Suppressor macrophage treated with lipopolysaccharide for 4 hours (primary cell): ENCODE data around the gene IL18RAP.

Experiments
- DNase-seq: peaks from one replicate; pipeline ENCODE4 v3.0.0-alpha.2; 2020

IL18RAP gene

DNA sequence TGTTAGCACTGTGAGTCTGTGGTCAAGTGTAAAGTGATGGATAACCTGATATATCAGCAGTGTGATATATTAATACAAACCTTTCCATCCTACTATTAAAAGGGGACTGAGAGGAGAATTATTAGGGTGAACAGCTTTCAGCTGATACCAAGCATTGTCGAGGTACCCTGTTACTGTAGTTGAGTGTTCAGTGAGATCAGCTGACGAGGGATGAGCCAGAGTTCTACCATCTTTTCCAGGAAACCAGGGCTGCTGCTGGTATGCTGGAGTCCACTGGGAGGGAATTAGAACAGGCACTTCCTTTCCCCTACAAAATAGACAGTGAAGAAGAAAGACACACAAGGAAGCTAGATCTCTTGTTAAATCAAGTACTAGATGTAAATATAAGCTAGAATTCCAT, 408 bp downstream of the IL18RAP start:
- DNase-seq: no peak

DNA sequence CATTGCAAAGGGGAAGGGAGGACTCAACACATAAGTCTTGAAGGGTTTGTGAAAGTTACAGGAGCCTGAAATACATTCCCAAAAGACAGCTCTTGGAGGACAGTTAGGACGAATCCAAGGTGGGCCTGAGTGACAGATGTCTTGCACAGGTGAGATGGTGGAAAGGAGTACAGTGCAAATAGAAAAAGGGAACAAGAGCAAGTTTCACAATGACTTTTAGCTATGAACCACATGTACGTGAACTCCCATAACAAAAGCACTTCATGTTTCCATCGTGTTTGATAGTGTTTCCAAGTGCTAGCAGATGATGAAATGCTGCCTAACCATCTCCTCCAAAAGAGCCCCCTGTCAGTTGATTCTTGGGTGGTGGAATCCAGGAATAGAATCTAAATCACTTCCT, 1.8 kb downstream of the IL18RAP start:
- peak; percentile 27 for DNase-seq

DNA sequence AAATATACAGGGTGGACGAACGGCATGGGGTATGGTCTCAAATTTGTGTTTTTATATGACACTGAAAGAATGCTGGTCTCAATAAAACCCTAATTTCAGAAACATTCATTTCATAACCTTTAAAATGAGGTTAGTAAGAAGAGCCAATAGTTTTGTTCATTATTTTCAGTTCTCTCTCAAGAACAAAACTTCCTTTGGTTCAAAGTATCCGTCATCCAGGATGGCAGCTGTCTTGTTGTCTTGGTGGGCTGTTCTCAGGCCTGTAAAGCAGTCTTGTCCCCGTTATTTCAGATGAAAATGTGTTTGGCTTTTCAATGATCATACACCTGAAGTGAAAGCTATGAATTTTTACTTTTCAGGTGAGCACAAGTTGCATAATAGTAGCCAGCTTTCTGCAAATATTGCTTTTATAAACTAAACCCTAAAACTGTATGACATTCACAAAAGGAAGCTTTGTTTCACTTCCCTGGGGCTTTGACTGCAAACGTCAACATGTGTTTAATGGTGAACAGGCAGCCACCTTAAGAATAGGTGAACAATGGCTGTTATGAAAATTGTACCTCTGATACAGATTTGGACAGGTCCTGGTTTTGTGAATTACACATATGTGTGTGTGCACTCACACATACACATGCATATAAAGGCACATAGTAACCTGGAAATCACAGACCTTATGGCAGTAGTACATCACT, 2.6 kb downstream of the IL18RAP start:
- DNase-seq: no peak

DNA sequence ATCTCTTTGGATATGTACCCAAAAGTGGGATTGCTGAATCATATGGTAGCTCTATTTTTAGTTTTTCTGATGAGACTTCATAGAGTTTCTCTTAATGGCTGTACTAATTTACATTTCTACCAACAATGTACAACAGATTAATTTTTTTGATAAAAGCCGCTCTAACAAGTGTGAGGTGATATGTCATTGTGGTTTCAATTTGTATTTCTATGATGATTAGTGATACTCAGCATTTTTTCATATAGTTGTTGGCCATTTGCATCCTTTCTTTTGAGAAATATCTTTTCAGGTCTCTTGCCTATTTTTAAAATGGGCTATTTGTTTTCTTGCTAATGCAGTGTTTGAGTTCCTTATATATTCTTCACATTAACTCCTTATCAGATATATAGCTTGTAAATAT, 4.3 kb downstream of the IL18RAP start:
- no peak for DNase-seq

DNA sequence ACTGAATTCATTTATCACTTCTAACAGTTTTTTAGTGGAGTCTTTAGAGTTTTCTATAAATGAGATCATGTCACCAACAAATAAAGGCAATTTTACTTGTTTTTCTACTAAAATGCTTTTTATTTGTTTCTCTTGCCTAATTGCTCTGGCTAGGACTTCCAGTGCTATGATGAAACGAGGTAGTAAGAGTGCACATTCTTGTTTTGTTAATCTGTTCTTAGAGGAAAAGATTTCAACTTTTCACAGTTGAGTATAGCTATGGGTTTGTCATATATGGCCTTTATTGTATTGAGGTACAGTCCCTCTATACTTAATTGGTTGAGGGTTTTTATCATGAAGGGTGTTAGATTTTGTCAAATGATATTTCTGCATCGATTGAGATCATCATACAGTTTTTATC, 5.6 kb downstream of the IL18RAP start:
- no peak for DNase-seq

DNA sequence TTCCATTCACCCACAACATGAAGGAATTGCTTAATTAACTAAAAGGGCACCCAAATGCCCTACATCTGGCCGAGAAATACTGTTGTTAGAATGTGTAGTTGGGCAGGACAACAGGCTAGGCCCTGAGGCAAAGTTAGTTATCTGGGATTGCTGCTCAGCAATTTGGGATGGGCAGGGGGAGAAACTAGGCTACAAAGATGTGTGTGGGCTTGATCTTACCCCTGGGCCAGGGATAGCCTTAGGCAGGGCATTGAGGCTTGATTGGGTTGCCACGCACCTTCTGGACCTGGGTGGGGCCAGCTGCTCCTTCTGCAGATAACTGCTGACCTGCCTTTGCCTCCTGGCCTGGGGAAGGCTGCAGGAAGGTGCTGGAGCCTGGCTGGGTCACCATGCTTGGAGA, 9.4 kb downstream of the IL18RAP start:
- DNase-seq: no peak

DNA sequence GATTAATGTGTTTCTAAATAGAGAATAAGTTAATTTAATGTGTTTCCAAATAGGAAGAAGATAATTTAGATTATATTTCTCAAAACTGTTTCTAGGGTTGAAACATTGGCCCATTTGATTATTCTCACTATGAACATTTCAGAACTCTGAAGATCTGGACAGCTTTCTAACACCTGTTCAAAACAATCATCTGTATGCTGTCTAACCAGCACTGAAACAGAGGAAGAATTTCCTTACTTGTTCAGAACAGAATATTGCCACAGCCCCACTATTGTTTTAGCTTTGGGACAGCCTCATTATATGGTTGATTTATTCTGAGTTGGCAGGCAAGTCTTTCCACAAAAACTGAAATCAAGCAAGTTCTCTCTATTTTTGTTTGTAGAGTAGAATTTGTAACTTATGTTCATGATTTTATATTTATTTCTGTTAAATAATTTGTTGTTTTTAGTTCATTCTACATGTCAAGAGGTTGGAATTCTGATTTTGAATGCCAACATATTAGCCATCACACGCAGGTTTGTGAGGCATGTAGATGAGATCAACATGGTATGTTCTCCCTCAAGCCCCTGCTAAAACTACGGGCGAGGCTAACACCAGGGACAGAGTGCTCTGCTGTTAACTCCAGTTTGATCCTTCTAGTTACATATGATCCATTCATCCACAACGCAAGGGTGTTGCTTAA, 11.2 kb downstream of the IL18RAP start:
- no peak for DNase-seq

DNA sequence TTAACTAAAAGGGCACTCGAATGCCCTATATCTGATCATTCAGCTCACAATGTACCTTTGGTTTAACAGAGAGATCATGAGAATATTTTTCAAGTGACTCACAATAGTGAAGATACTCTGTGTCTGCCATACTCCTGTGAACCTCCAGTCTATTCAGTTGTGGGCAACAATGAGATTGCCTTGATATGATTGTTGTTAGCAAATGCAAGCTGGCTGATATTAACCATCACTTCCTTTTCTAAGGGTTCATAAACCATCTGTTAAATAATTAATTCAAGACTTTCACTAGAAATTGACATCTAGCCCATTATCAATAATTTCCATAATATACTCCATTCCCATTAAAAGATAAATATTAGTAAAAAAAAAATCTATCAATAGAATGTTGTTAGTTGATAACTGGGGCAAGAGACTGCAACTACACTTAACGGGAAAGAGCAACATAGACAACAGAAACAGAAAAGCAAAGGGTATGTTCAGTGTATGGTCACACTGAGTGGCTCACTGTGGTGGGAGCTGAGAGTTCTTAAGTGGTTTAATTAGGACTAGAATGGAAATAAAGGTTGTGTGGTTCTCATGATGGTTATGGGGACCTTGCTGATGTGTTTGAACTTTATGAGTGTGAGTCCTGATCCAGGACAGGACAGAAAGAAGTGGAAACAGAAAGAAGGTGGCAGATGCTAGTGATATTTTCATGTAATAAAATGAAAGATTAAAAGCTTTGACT, 11.9 kb downstream of the IL18RAP start:
- no peak for DNase-seq

DNA sequence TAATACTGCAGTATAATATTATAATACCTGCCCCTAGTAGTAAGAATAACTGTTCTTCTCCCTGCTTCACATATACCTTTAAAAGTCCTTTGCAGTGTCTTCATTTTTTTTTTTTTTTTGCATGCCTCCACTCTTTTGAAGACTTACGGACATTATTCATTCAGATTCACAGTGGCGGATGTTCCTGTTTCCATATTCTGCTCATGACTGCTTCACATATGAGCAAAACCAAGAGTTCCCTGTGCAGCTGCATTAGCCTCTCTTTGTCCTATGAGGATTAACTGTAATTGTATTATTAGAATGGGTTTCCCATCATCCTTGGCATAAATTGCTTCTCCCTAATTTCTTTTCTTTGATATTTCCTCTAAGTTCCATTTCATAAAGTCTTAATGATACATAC, 12.8 kb downstream of the IL18RAP start:
- DNase-seq: peak; percentile 45

DNA sequence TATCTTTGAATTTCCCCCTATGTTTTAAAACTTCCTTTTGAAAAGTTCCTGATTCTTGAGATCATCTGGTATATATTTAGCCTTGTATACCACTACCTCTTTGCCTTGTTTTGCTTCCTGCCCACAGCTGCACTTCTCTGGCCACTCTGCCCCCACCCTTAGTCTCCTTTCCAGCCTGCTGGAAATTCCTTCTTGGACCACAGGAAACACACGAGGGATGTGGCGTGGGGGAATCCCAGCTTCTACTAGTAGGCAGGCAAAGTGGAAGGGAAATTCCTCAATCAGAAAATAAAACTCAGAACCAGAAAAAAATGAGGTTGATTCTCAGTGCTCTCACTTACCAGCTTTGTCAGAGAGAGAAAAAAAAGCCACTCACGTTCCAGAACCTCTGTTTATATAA, 13.4 kb downstream of the IL18RAP start:
- DNase-seq: peak; percentile 69

DNA sequence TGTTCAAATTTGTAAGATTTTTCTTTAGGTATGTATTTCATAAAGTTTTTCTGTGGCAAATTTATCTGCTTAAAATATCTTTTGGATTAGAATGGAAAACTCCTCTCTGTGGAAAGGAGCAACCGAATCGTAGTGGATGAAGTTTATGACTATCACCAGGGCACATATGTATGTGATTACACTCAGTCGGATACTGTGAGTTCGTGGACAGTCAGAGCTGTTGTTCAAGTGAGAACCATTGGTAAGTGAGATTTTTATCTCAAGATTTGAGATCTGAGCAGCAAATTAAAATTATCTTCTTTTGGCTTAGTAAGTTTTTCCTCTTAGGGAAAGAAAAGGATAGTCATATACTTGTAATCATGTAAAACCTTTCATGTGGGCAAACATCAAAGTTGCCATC, 14.2 kb downstream of the IL18RAP start:
- no peak for DNase-seq

DNA sequence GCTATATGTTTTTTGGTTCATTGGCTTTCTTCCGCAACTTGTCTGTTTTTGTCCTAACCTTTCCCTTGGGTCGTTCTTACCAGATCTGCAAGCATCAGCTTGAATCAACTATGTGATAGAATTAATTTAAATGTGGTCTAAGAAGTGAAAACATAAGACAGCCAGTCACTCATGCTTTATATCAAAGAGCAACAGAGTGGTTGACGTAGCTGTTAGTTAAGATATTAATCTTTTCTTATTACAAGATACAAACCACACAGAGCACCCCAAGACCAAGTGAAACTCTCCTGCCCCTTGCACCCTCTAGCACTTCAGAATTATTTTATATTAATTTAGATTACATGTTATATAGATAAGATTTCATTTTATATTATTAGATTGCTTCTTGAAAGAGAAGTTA, 15.2 kb downstream of the IL18RAP start:
- no peak for DNase-seq

DNA sequence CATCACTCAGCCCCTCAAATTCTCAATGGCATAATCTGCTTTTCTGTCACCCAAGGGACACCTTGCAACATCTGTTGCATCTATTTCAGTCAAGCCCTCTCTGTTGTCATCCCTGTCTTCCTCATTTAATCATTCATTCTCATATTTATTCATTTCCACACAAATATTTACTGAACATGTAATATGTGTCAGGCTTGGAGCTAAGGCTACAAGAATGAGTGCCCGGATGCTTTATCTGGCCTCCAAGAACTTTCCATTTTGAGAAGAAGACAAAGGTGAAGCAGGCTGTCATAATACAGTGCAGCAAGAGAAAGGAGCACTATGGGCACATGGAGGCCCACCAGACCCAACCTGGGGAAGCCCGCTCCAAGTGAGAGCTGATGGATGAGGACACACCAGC, 15.6 kb downstream of the IL18RAP start:
- no peak for DNase-seq

DNA sequence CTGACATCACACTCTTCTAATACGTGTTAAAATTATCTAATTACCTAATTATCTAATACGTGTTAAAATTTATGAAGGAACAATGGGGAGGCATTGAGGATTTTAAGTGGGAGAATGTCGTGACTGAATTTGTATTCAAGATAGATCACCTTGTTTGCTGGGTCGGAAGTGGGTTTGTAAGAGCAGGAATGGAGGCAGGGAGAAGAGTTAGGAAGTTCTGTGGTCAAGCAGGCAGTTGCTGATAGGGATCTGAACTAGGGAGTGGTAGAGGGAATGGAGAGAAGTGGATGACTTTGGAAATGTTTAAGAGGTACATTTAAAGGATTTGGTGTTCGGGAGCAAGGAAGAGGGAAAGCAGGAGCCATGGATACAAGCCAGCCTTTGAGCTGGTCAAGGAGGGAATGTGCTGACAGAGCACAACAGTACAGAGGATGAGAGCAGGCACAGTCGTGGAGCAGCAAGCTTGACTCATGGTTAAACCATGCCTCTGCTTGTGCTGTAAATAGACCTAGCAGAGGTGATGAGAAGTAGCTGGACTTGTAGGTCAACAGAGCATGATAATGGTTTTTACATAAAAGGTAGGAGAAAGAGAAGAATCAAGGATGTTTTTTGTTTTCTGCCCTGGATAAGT, 16.2 kb downstream of the IL18RAP start:
- no peak for DNase-seq

DNA sequence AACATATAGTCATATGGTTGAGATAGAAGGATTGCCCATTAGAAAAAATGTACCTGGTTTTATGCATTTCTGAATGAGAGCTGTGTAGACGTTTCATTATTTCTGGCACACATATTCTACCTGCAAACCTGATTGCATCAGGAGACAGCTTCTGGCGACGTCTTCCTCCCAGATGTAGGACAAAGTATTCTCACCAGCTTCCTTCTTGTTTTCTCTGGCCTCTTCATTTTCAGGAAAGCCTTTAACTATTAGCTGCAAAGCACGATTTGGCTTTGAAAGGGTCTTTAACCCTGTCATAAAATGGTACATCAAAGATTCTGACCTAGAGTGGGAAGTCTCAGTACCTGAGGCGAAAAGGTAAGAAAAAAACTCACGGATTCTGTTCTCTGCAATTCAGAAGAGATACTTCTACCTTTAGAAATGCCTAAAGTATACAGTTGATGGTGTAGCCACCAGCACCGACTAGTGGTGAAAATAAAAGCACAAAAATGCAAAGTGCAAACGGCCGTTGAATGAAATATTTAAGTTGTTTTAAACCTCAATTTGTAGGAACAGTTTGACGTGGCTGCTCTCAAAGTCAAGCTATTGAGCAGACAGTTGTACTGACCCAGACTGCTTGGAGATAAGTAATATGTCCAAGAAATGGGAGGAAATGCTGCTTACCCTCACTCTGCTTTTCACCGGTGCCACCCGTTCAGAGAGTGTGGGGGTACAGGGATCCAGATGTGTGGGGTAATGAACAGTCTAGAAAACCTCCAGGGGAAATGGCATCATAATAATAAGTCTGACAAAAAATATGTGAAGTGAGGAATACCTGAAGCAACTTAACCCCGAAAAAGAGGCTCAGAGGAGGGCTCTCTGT, 20.2 kb downstream of the IL18RAP start:
- DNase-seq: peak; percentile 60

DNA sequence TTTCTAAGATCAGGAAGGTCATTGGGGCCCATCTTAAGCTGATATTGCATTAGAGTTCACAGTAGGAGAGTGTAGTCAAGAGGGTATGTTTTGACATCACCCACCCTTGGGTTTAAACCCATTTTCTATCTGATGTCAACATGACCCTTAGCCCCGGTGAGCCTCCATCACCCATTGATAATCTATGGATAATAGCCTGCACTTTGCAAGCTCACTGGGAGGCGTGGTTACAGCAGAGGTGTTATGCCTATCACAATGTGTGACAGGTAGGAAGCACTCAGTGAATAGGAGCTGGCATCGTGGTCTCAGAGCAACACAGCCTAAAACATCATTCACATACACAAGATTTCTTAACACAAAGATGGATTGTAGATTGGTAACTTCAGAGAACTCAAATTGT, 21.3 kb downstream of the IL18RAP start:
- DNase-seq: no peak

DNA sequence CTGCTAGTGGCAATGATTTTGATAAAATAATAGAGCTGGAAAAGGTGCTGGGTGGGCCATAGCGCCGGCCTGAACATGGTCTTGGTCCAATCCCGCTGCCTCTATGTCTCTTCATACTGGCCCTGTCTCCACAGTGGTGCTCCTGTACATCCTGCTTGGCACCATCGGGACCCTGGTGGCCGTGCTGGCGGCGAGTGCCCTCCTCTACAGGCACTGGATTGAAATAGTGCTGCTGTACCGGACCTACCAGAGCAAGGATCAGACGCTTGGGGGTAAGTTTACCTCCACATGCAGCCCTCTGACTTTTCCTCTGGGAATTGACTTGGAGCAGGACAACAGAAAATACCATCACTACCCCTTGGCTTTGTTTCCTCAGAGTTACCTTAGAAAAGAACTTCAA, 24.0 kb downstream of the IL18RAP start:
- no peak for DNase-seq

DNA sequence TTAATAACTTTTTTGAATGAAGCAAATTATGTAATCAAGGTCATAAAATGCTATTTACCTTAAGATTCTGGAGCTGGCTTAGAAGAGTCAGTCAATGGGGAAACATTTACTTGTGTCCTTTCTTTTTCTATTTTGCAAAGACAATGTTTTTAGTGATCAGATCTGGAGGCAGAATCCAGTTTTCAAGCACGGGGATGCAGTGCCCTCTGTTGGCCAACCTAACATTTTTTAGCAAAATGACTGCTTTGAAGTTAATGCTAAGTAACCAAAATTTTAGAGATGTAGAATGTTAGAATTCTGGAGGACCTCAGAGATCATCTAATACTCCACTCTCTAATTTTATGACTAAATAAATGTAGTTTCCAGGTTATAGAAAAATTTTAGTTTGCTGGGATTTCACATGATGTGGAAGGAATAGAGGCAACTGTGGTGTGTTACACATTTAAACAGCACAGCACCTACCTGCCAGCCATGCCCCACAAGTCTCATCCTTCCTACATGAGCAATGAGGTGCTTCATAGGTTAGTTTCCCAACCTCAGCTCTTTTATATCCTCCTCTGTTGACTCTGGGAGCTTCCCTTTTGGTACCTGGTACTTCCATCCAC, 26.5 kb downstream of the IL18RAP start:
- DNase-seq: peak; percentile 65

DNA sequence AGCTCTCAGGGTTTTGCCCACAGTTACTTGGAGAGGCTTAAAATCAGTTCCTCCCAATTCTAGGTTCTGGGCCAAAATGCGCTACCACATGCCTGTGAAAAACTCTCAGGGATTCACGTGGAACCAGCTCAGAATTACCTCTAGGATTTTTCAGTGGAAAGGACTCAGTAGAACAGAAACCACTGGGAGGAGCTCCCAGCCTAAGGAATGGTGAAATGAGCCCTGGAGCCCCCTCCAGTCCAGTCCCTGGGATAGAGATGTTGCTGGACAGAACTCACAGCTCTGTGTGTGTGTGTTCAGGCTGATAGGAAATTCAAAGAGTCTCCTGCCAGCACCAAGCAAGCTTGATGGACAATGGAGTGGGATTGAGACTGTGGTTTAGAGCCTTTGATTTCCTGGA, 29.0 kb downstream of the IL18RAP start:
- DNase-seq: no peak

DNA sequence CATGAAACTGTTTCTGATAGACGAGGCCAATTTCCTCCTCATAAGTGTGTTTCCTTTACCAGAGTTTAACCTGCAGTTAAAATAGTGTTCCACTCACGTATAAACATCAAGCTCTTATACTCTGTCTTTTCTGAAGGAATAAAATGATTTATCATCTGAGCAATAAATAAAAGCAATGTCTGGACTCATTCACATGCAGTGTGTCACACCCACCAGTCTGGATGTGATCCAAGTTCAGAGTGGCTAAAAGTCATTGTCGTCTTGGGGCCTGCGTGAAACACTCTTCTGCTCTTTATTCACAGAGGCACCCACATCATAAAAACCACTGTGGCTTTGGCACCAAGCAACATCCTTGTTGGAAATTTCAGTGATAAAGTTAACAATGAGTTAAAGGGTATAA, 30.5 kb downstream of the IL18RAP start:
- DNase-seq: no peak

DNA sequence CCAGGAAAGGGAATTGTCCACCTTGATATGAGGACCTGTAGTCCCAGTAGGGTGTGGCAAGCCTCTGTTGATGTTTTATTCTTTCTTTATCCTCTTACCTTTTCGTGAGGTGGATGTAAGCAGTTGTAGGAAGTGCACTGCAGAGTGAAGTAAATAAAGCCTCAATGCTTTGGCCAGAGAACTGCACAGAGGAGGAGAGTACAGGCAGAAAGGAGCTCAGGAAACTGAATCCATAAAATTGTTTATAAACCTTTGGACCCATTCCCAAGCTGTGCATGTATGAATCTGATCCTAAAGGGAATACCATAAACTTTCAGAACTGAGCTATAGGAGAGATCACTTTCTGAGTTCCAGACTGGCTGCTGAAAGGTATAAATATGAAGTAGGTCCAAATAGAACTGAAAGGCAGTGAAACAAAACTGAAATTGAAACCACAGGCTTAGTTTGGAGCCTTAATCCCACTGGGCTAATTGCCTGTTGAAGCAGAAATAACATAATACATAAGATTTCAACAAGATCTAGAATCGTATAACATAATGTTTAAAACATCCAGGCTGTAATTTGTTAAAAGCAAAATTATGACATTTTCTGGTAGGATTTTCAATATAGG, 32.2 kb downstream of the IL18RAP start:
- DNase-seq: no peak

DNA sequence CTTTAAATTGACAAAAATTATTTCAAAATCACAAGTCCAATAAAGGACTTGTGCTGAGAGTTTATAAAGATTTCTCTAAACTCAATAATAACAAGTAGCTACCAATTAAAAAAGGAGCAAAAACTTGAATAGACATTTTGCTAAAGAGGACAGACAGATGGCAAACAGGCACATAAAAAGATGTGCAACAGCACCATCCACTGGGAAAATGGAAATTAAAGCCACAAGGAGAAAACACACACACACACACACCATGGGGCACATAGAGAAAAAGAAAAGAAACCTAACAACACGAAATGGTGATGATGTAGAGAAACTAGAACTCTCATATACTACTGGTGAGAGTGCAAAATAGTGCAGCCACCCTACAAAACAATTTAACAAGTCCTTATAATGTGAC, 37.5 kb downstream of the IL18RAP start:
- DNase-seq: no peak
